Liver (tissue), 9 donors: ENCODE data around the gene SLPI. TPM values are rescaled to one million over a fixed set of nuclear protein-coding genes. Genes with fewer than 3 reads are reported as not detected.

Experiments used
- DNase-seq: peaks from one replicate; pipeline ENCODE4 v3.0.0-alpha.2; 2017; ENCODE audit warnings: low spot score
- H3K27ac ChIP-seq, 2 donors: one replicate each; pipeline ENCODE4 v1.7.0; 2013; ENCODE audit warnings: inconsistent platforms in 2 of 2, low read length in 2 of 2, control low read depth in 1 of 2, low read depth in 1 of 2, mild to moderate bottlenecking in 1 of 2
- H3K27me3 ChIP-seq, 4 donors: one replicate each; pipeline versions ENCODE4 v1.6.1 to v1.7.0; 2013; ENCODE audit warnings: low read length in 3 of 4, inconsistent platforms in 1 of 4, mild to moderate bottlenecking in 1 of 4, moderate library complexity in 1 of 4; ENCODE audit not compliant: control insufficient read depth in 4 of 4, insufficient read depth in 4 of 4
- H3K36me3 ChIP-seq, 4 donors: one replicate each; pipeline versions ENCODE4 v1.6.1 to v1.7.0; 2013; ENCODE audit warnings: low read length in 3 of 4, mild to moderate bottlenecking in 3 of 4, low read depth in 1 of 4, moderate library complexity in 1 of 4; ENCODE audit not compliant: control insufficient read depth in 4 of 4, insufficient read depth in 3 of 4
- H3K4me1 ChIP-seq, 4 donors: one replicate each; pipeline versions ENCODE4 v1.6.1 to v1.7.0; 2013; ENCODE audit warnings: low read length in 3 of 4, mild to moderate bottlenecking in 3 of 4, moderate library complexity in 1 of 4; ENCODE audit not compliant: control insufficient read depth in 4 of 4, insufficient read depth in 4 of 4
- H3K4me3 ChIP-seq, 3 donors: one replicate each; pipeline versions ENCODE4 v1.6.1 to v1.7.0; 2013; ENCODE audit warnings: low read length in 3 of 3, control low read depth in 1 of 3, low read depth in 1 of 3, mild to moderate bottlenecking in 1 of 3
- H3K9ac ChIP-seq, 2 donors: one replicate each; pipeline ENCODE4 v1.7.0; 2013; ENCODE audit warnings: low read length in 2 of 2, mild to moderate bottlenecking in 2 of 2, moderate library complexity in 2 of 2, control low read depth in 1 of 2, low read depth in 1 of 2
- H3K9me3 ChIP-seq, 4 donors: one replicate each; pipeline versions ENCODE4 v1.6.1 to v1.7.0; 2013; ENCODE audit warnings: low read length in 3 of 4; ENCODE audit not compliant: control insufficient read depth in 4 of 4
- EGR1 ChIP-seq, 2 donors: IDR thresholded peaks; 2 replicates each; pipeline ENCODE4 v1.6.1; 2016 to 2018; ENCODE audit warnings: antibody characterized with exemption in 2 of 2, low read depth in 2 of 2
- FOXA1 ChIP-seq: IDR thresholded peaks from 2 replicates; pipeline ENCODE4 v1.6.1; 2016; ENCODE audit warnings: antibody characterized with exemption
- FOXA2 ChIP-seq: IDR thresholded peaks from 2 replicates; pipeline ENCODE4 v1.6.1; 2016; ENCODE audit warnings: antibody characterized with exemption
- GABPA ChIP-seq, 2 donors: IDR thresholded peaks in 1 of 2; conservative IDR thresholded peaks in 1 of 2; 2 replicates each; pipeline ENCODE4 v1.6.1; 2016; ENCODE audit warnings: antibody characterized with exemption in 2 of 2, mild to moderate bottlenecking in 1 of 2, moderate library complexity in 1 of 2
- HNF4A ChIP-seq, 2 donors: conservative IDR thresholded peaks; 2 replicates each; pipeline ENCODE4 v1.6.1; 2016; ENCODE audit warnings: antibody characterized with exemption in 2 of 2, mild to moderate bottlenecking in 2 of 2
- HNF4G ChIP-seq: IDR thresholded peaks from 2 replicates; pipeline ENCODE4 v1.6.1; 2016; ENCODE audit warnings: antibody characterized with exemption
- JUND ChIP-seq, 2 donors: IDR thresholded peaks; 2 replicates each; pipeline ENCODE4 v1.6.1; 2016; ENCODE audit warnings: antibody characterized with exemption in 2 of 2
- NR2F2 ChIP-seq: IDR thresholded peaks from 2 replicates; pipeline ENCODE4 v1.6.1; 2016; ENCODE audit warnings: antibody characterized with exemption
- RAD21 ChIP-seq, 2 donors: IDR thresholded peaks; 2 replicates each; pipeline ENCODE4 v1.6.1; 2016; ENCODE audit warnings: antibody characterized with exemption in 2 of 2, mild to moderate bottlenecking in 2 of 2
- RXRA ChIP-seq, 2 donors: IDR thresholded peaks; 2 replicates each; pipeline ENCODE4 v1.6.1; 2017 to 2018; ENCODE audit warnings: antibody characterized with exemption in 2 of 2, mild to moderate bottlenecking in 1 of 2
- SP1 ChIP-seq: IDR thresholded peaks from 2 replicates; pipeline ENCODE4 v1.6.1; 2018; ENCODE audit warnings: antibody characterized with exemption, mild to moderate bottlenecking
- TAF1 ChIP-seq: conservative IDR thresholded peaks from 2 replicates; pipeline ENCODE4 v1.6.1; 2016; ENCODE audit warnings: antibody characterized with exemption, mild to moderate bottlenecking
- YY1 ChIP-seq: IDR thresholded peaks from 2 replicates; pipeline ENCODE4 v1.6.1; 2016; ENCODE audit warnings: antibody characterized with exemption, mild to moderate bottlenecking
- WGBS: extraction: QIAGEN DNeasy Blood & Tissue Kit; methylation state at CpG from one replicate; pipeline ENCODE4 v1.1.7; 2013; 5-methylcytosine and 5-hydroxymethylcytosine counted together
- polyA plus RNA-seq, 2 donors: library from polyadenylated mRNA; stranded (reverse) in 1 of 2; unstranded in 1 of 2; fragments of 200-250 nt in 1 of 2; fragments of >200 nt in 1 of 2; fragmentation: Nextera tagmentation in 1 of 2; extraction: Ambion mirVana in 1 of 2; gene quantifications; one replicate each; pipeline versions ENCODE4 v1.2.1 to v1.2.3, GENCODE V29; 2013 to 2015
- total RNA-seq, 2 donors: library from RNA; depleted of rRNA; stranded (reverse); fragments of >200 nt; gene quantifications; one replicate each; pipeline ENCODE4 v1.2.3, GENCODE V29; 2014
- TF ChIP-seq, protein P1 (sequence below): IDR thresholded peaks from 2 replicates; pipeline ENCODE4 v1.6.1; 2016; ENCODE audit warnings: antibody characterized with exemption
- TF ChIP-seq, protein P2 (sequence below): IDR thresholded peaks from 2 replicates; pipeline ENCODE4 v1.6.1; 2016; ENCODE audit warnings: antibody characterized with exemption
- TF ChIP-seq, protein P3 (sequence below): IDR thresholded peaks from 2 replicates; pipeline ENCODE4 v1.6.1; 2016; ENCODE audit warnings: antibody characterized with exemption, mild to moderate bottlenecking
- TF ChIP-seq, protein P4 (sequence below): fragments of 150-350 bp; IDR thresholded peaks from 2 replicates; pipeline ENCODE4 v1.5.1; 2017; ENCODE audit warnings: improper control_type of control experiment, low read depth, low read length; ENCODE audit not compliant: missing input control
- TF ChIP-seq, protein P5 (sequence below): IDR thresholded peaks from 2 replicates; pipeline ENCODE4 v1.6.1; 2016; ENCODE audit warnings: antibody characterized with exemption
- donor health status: healthy.
- donor health status: healthy.
- donor health status: healthy.
- donor health status: healthy.
- donor health status: healthy.

SLPI gene
- total and polyA plus RNA-seq, 4 donors = 1.9 to 308 (median 93.9) TPM

DNA sequence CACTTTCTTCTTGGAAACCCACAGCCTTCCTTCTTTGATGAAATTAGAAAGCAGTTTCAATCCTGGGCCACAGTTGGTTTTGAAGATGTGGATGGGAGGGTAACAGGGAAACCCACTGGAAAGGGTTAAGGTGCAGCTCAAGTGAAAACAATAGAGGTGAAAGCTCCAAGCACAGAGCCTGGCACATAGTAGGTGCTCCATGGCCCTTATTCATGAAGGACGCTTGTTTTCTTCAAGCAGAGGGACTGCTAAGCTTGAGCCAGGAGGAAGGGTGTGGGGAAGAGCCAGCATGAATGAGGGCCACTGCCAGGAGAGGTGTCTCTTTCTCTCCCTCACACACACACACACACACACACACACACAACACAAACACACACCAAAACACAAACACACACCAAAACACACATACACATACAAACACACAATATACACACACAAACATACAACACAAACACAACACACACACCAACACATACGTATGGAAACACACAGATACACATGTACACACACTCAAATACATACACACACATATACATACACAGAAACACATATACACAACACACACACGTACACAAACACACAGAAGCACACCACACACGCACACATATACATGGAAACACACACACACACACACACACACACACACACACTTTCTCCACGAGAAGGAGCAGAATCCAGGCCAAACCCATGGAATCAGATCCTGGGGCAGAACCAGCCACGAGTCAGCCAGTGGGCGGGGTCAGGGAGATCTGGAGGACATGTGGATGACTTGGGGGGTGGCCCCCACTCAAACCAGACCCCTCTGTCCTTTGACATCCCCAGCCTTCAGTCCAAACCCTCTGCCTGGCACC is 28.6 kb upstream of the SLPI start:
- TF ChIP-seq NR2F2 = no peak
- TF ChIP-seq, protein P1, sequence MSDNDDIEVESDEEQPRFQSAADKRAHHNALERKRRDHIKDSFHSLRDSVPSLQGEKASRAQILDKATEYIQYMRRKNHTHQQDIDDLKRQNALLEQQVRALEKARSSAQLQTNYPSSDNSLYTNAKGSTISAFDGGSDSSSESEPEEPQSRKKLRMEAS = no peak
- TF ChIP-seq JUND (IDR thresholded peaks at IDR 0.05) = no peak
- TF ChIP-seq YY1 = no peak
- TF ChIP-seq, protein P2, sequence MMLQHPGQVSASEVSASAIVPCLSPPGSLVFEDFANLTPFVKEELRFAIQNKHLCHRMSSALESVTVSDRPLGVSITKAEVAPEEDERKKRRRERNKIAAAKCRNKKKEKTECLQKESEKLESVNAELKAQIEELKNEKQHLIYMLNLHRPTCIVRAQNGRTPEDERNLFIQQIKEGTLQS = no peak
- no peak for TF ChIP-seq HNF4A (conservative IDR thresholded peaks at IDR 0.05)
- TF ChIP-seq TAF1 = no peak
- TF ChIP-seq EGR1 (IDR thresholded peaks at IDR 0.05; ENCODE audit: low read depth in 2 of 2) = no peak
- TF ChIP-seq, protein P3, sequence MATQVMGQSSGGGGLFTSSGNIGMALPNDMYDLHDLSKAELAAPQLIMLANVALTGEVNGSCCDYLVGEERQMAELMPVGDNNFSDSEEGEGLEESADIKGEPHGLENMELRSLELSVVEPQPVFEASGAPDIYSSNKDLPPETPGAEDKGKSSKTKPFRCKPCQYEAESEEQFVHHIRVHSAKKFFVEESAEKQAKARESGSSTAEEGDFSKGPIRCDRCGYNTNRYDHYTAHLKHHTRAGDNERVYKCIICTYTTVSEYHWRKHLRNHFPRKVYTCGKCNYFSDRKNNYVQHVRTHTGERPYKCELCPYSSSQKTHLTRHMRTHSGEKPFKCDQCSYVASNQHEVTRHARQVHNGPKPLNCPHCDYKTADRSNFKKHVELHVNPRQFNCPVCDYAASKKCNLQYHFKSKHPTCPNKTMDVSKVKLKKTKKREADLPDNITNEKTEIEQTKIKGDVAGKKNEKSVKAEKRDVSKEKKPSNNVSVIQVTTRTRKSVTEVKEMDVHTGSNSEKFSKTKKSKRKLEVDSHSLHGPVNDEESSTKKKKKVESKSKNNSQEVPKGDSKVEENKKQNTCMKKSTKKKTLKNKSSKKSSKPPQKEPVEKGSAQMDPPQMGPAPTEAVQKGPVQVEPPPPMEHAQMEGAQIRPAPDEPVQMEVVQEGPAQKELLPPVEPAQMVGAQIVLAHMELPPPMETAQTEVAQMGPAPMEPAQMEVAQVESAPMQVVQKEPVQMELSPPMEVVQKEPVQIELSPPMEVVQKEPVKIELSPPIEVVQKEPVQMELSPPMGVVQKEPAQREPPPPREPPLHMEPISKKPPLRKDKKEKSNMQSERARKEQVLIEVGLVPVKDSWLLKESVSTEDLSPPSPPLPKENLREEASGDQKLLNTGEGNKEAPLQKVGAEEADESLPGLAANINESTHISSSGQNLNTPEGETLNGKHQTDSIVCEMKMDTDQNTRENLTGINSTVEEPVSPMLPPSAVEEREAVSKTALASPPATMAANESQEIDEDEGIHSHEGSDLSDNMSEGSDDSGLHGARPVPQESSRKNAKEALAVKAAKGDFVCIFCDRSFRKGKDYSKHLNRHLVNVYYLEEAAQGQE = no peak
- TF ChIP-seq SP1 = no peak
- TF ChIP-seq FOXA1 = no peak
- no peak for TF ChIP-seq RAD21 (IDR thresholded peaks at IDR 0.05)
- no peak for TF ChIP-seq RXRA (IDR thresholded peaks at IDR 0.05)
- TF ChIP-seq, protein P4, sequence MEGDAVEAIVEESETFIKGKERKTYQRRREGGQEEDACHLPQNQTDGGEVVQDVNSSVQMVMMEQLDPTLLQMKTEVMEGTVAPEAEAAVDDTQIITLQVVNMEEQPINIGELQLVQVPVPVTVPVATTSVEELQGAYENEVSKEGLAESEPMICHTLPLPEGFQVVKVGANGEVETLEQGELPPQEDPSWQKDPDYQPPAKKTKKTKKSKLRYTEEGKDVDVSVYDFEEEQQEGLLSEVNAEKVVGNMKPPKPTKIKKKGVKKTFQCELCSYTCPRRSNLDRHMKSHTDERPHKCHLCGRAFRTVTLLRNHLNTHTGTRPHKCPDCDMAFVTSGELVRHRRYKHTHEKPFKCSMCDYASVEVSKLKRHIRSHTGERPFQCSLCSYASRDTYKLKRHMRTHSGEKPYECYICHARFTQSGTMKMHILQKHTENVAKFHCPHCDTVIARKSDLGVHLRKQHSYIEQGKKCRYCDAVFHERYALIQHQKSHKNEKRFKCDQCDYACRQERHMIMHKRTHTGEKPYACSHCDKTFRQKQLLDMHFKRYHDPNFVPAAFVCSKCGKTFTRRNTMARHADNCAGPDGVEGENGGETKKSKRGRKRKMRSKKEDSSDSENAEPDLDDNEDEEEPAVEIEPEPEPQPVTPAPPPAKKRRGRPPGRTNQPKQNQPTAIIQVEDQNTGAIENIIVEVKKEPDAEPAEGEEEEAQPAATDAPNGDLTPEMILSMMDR = no peak
- TF ChIP-seq HNF4G = no peak
- no peak for TF ChIP-seq FOXA2
- TF ChIP-seq, protein P5, sequence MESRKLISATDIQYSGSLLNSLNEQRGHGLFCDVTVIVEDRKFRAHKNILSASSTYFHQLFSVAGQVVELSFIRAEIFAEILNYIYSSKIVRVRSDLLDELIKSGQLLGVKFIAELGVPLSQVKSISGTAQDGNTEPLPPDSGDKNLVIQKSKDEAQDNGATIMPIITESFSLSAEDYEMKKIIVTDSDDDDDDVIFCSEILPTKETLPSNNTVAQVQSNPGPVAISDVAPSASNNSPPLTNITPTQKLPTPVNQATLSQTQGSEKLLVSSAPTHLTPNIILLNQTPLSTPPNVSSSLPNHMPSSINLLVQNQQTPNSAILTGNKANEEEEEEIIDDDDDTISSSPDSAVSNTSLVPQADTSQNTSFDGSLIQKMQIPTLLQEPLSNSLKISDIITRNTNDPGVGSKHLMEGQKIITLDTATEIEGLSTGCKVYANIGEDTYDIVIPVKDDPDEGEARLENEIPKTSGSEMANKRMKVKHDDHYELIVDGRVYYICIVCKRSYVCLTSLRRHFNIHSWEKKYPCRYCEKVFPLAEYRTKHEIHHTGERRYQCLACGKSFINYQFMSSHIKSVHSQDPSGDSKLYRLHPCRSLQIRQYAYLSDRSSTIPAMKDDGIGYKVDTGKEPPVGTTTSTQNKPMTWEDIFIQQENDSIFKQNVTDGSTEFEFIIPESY = no peak
- TF ChIP-seq GABPA (IDR thresholded peaks at IDR 0.05 in 1 of 2, conservative IDR thresholded peaks at IDR 0.05 in 1 of 2) = no peak
- Histone ChIP-seq H3K4me1 (no peaks in the 10 kb centered on the region), H3K27me3 (no peaks in the 10 kb centered on the region), H3K36me3 (no peaks in the 10 kb centered on the region), H3K27ac (no peak overlapping the region), H3K9me3 (no peaks in the 10 kb centered on the region), H3K4me3 (no peak overlapping the region), H3K9ac (no peak overlapping the region)
- 70% methylated on average over 7 of the region's 7 CpGs for WGBS
- DNase-seq = no peak
